Smooth muscle cell (in vitro differentiated cells): ENCODE measurements around the gene DDB1. TPM values are rescaled to one million over a fixed set of nuclear protein-coding genes. Genes with fewer than 3 reads are reported as not detected.

Experiments used
- DNase-seq: peaks from one replicate; lab custom pipeline; 2025; ENCODE audit not compliant: unreplicated experiment; lab: John Stamatoyannopoulos, UW
- H2AFZ ChIP-seq: fragments of 200-600 bp; sonication (generic); 2 replicates; pipeline ENCODE4 v1.6.0; 2016; ENCODE audit warnings: antibody characterized with exemption, low read depth, mild to moderate bottlenecking
- H3F3A ChIP-seq: fragments of 200-600 bp; sonication (generic); 2 replicates; pipeline ENCODE4 v1.6.0; 2017; ENCODE audit warnings: antibody characterized with exemption, low read depth
- H3K27ac ChIP-seq: fragments of 200-600 bp; sonication (generic); 2 replicates; pipeline ENCODE4 v1.5.1; 2016; ENCODE audit warnings: low read depth, mild to moderate bottlenecking
- H3K27me3 ChIP-seq: fragments of 200-600 bp; sonication (generic); 2 replicates; pipeline ENCODE4 v1.6.1; 2016; ENCODE audit warnings: low read depth, mild to moderate bottlenecking
- H3K36me3 ChIP-seq: fragments of 200-600 bp; sonication (generic); 2 replicates; pipeline ENCODE4 v1.5.1; 2016; ENCODE audit warnings: low read depth
- H3K4me1 ChIP-seq: fragments of 200-600 bp; sonication (generic); 2 replicates; pipeline ENCODE4 v1.5.1; 2016; ENCODE audit warnings: low read depth
- H3K4me2 ChIP-seq: fragments of 200-600 bp; sonication (generic); 2 replicates; pipeline ENCODE4 v1.6.0; 2016; ENCODE audit warnings: mild to moderate bottlenecking
- H3K4me3 ChIP-seq: fragments of 200-600 bp; sonication (generic); 2 replicates; pipeline ENCODE4 v1.5.1; 2016; ENCODE audit warnings: mild to moderate bottlenecking
- H3K79me2 ChIP-seq: fragments of 200-600 bp; sonication (generic); 2 replicates; pipeline ENCODE4 v1.6.0; 2016; ENCODE audit warnings: low read depth, mild to moderate bottlenecking
- H3K9ac ChIP-seq: fragments of 200-600 bp; sonication (generic); 2 replicates; pipeline ENCODE4 v1.6.0; 2016; ENCODE audit warnings: low read depth
- H3K9me3 ChIP-seq: fragments of 200-600 bp; sonication (generic); replicated peaks from 2 replicates; pipeline ENCODE4 v1.5.1; 2016; ENCODE audit warnings: low read depth
- H4K20me1 ChIP-seq: fragments of 200-600 bp; sonication (generic); 2 replicates; pipeline ENCODE4 v1.6.0; 2016; ENCODE audit warnings: low read depth
- CTCF ChIP-seq: fragments of 200-600 bp; sonication (generic); IDR thresholded peaks from 2 replicates; pipeline ENCODE4 v1.5.1; 2017; ENCODE audit warnings: borderline replicate concordance, mild to moderate bottlenecking, antibody characterized with exemption; ENCODE audit not compliant: insufficient read depth, poor library complexity, severe bottlenecking
- WGBS: methylation state at CpG from one replicate; pipeline ENCODE4 v1.1.7; 2016; ENCODE audit warnings: low lambda C conversion rate; 5-methylcytosine and 5-hydroxymethylcytosine counted together
- polyA plus RNA-seq: library from polyadenylated mRNA; unstranded; fragments of >200 nt; fragmentation: Nextera tagmentation; extraction: Ambion mirVana; gene quantifications from 2 replicates; pipeline ENCODE4 v1.2.1, GENCODE V29; 2016
- total RNA-seq: library from RNA; depleted of rRNA; stranded (reverse); fragments of >200 nt; gene quantifications from 2 replicates; pipeline ENCODE4 v1.2.3, GENCODE V29; 2014

DDB1 gene
- total and polyA plus RNA-seq, 2 experiments from 2014 or later = 143 to 150 TPM

GRCh38 chr11:61309739-61310138 is 23.2 kb downstream of the DDB1 start:
- no peak overlapping the region for H3K4me3 ChIP-seq
- DNase-seq = no peak
- H3K27ac ChIP-seq = no peak overlapping the region
- H3K4me2 ChIP-seq = no peak overlapping the region
- H3K9me3 ChIP-seq = no peaks in the 10 kb centered on the region
- no peaks in the 10 kb centered on the region for H3K27me3 ChIP-seq
- no peaks in the 10 kb centered on the region for H3K4me1 ChIP-seq
- no peak overlapping the region for H3K9ac ChIP-seq
- peaks cover 25% of the 10 kb centered on the region for H3K36me3 ChIP-seq
- no peaks in the 10 kb centered on the region for H3K79me2 ChIP-seq
- no peak for TF ChIP-seq CTCF
- 97% methylated on average over 7 of the region's 7 CpGs for WGBS
- peaks cover 47% of the 10 kb centered on the region for H4K20me1 ChIP-seq
- H2AFZ ChIP-seq = no peak overlapping the region
- no peaks in the 10 kb centered on the region for H3F3A ChIP-seq

- WGBS = 93% methylated on average over 4 of the region's 4 CpGs
Observed at GRCh38 chr11:61309141-61309540, 23.8 kb downstream of the DDB1 start.

GRCh38 chr11:61307354-61307753 is 25.6 kb downstream of the DDB1 start:
- Histone ChIP-seq H2AFZ (no peak overlapping the region), H3K4me2 (no peak overlapping the region), H4K20me1 (peaks cover 58% of the 10 kb centered on the region), H3K4me1 (no peaks in the 10 kb centered on the region), H3K9ac (no peak overlapping the region), H3K27me3 (no peaks in the 10 kb centered on the region), H3K27ac (no peak overlapping the region), H3K9me3 (no peaks in the 10 kb centered on the region), H3F3A (no peaks in the 10 kb centered on the region), H3K36me3 (peaks cover 26% of the 10 kb centered on the region), H3K79me2 (no peaks in the 10 kb centered on the region), H3K4me3 (no peak overlapping the region)
- WGBS = 87% methylated on average over 1 of the region's 1 CpG
- no peak for TF ChIP-seq CTCF
- no peak for DNase-seq

More at GRCh38 chr11:61309141-61309540, 23.8 kb downstream of the DDB1 start:
- H3K27me3 ChIP-seq = no peaks in the 10 kb centered on the region
- H3K9me3 ChIP-seq = no peaks in the 10 kb centered on the region
- H4K20me1 ChIP-seq = peaks cover 53% of the 10 kb centered on the region
- H3K27ac ChIP-seq = no peak overlapping the region
- no peaks in the 10 kb centered on the region for H3K4me1 ChIP-seq
- no peak overlapping the region for H3K9ac ChIP-seq
- H2AFZ ChIP-seq = no peak overlapping the region
- no peaks in the 10 kb centered on the region for H3K79me2 ChIP-seq
- H3K4me2 ChIP-seq = no peak overlapping the region
- no peaks in the 10 kb centered on the region for H3F3A ChIP-seq
- peaks cover 23% of the 10 kb centered on the region for H3K36me3 ChIP-seq
- no peak for TF ChIP-seq CTCF
- DNase-seq = no peak
- no peak overlapping the region for H3K4me3 ChIP-seq

- no peaks in the 10 kb centered on the region for H3K4me1 ChIP-seq
- DNase-seq = no peak
- H3F3A ChIP-seq = no peaks in the 10 kb centered on the region
- TF ChIP-seq CTCF = no peak
- H3K9me3 ChIP-seq = no peaks in the 10 kb centered on the region
- no peak overlapping the region for H2AFZ ChIP-seq
- peaks cover 19% of the 10 kb centered on the region for H3K36me3 ChIP-seq
- no peak overlapping the region for H3K4me2 ChIP-seq
- H3K27me3 ChIP-seq = no peaks in the 10 kb centered on the region
- WGBS = 100% methylated on average over 1 of the region's 1 CpG
- H4K20me1 ChIP-seq = peaks cover 48% of the 10 kb centered on the region
- H3K9ac ChIP-seq = no peak overlapping the region
- no peak overlapping the region for H3K27ac ChIP-seq
- no peaks in the 10 kb centered on the region for H3K79me2 ChIP-seq
- H3K4me3 ChIP-seq = no peak overlapping the region
Observed at GRCh38 chr11:61306221-61306620, 26.7 kb downstream of the DDB1 start.
